ENCODE measurements around the gene AUTS2. TPM values are rescaled to one million over a fixed set of nuclear protein-coding genes. Genes with fewer than 3 reads are reported as not detected.

AUTS2 gene
- total RNA-seq, 4 donors from 2014 or later, result 29.8 to 114 (median 59.4) TPM

- TF ChIP-seq POLR2A (IDR thresholded peaks at IDR 0.05) (no peak), POLR2AphosphoS5 (IDR thresholded peaks at IDR 0.05) (no peak), EP300 (IDR thresholded peaks at IDR 0.05; ENCODE audit: low read depth) (no peak), CTCF (IDR thresholded peaks at IDR 0.05) (no peak)
- Histone ChIP-seq H3K4me1 (peaks cover 0 to 9% (median 2%) of the 10 kb centered on the region in 4 donors), H3K9me3 (no peaks in the 10 kb centered on the region), H3K27ac (no peak overlapping the region), H3K4me3 (no peak overlapping the region), H3K27me3 (no peaks in the 10 kb centered on the region), H3K36me3 (no peaks in the 10 kb centered on the region)
- 85 to 87% methylated on average over 6 of the region's 6 CpGs for WGBS, 2 donors (ENCODE audit: low coverage in 1 of 2)
- intact Hi-C loops (cut with DNase I; ENCODE audit: low total_unique reads), result no loop called here
- in situ Hi-C loops (cut with MboI; ENCODE audit: low pct_ligation_motif_present in 1 of 4, low pct_unique_long_range_greater_than_20kb in 1 of 4, low sequenced_read_pairs in 3 of 4), result no loop called here
- DNase-seq, result no peak
These were observed 862.3 kb downstream of the AUTS2 start for GRCh38 chr7:70460562-70460961.

- Histone ChIP-seq H3K27ac (no peak overlapping the region), H3K9me3 (no peaks in the 10 kb centered on the region), H3K27me3 (no peaks in the 10 kb centered on the region), H3K4me1 (peaks cover 0 to 17% (median 2%) of the 10 kb centered on the region in 4 donors), H3K4me3 (no peak overlapping the region), H3K36me3 (no peaks in the 10 kb centered on the region)
- 40 to 57% methylated on average over 1 to 5 of the region's 5 CpGs for WGBS, 2 donors (ENCODE audit: low coverage in 1 of 2)
- TF ChIP-seq CTCF (IDR thresholded peaks at IDR 0.05) (no peak), POLR2AphosphoS5 (IDR thresholded peaks at IDR 0.05) (no peak), EP300 (IDR thresholded peaks at IDR 0.05; ENCODE audit: low read depth) (no peak), POLR2A (IDR thresholded peaks at IDR 0.05) (no peak)
- DNase-seq, result no peak
- intact Hi-C loops (cut with DNase I; ENCODE audit: low total_unique reads), result no loop called here
- in situ Hi-C loops (cut with MboI; ENCODE audit: low pct_ligation_motif_present in 1 of 4, low pct_unique_long_range_greater_than_20kb in 1 of 4, low sequenced_read_pairs in 3 of 4), result no loop called here
These were observed 865.2 kb downstream of the AUTS2 start for GRCh38 chr7:70463352-70463938.

GRCh38 chr7:70466725-70467364, 868.6 kb downstream of the AUTS2 start:
- DNase-seq, result no peak
- in situ Hi-C loops (cut with MboI; ENCODE audit: low pct_ligation_motif_present in 1 of 4, low pct_unique_long_range_greater_than_20kb in 1 of 4, low sequenced_read_pairs in 3 of 4), result no loop called here
- intact Hi-C loops (cut with DNase I; ENCODE audit: low total_unique reads), result no loop called here
- Histone ChIP-seq H3K27me3 (no peaks in the 10 kb centered on the region), H3K27ac (no peak overlapping the region), H3K4me3 (no peak overlapping the region), H3K36me3 (no peaks in the 10 kb centered on the region), H3K4me1 (peaks cover 0 to 22% (median 2%) of the 10 kb centered on the region in 4 donors), H3K9me3 (no peaks in the 10 kb centered on the region)
- TF ChIP-seq EP300 (IDR thresholded peaks at IDR 0.05; ENCODE audit: low read depth) (no peak), POLR2AphosphoS5 (IDR thresholded peaks at IDR 0.05) (no peak), CTCF (IDR thresholded peaks at IDR 0.05) (no peak), POLR2A (IDR thresholded peaks at IDR 0.05) (no peak)
- 35 to 42% methylated on average over 5 of the region's 5 CpGs for WGBS, 2 donors (ENCODE audit: low coverage in 1 of 2)

- peak; percentile 32 for DNase-seq
- Histone ChIP-seq H3K27me3 (no peaks in the 10 kb centered on the region), H3K4me3 (no peak overlapping the region), H3K27ac (no peak overlapping the region), H3K4me1 (peaks cover 0 to 13% (median 0%) of the 10 kb centered on the region in 4 donors), H3K9me3 (no peaks in the 10 kb centered on the region), H3K36me3 (no peaks in the 10 kb centered on the region)
- in situ Hi-C loops (cut with MboI; ENCODE audit: low pct_ligation_motif_present in 1 of 4, low pct_unique_long_range_greater_than_20kb in 1 of 4, low sequenced_read_pairs in 3 of 4), result no loop called here
- intact Hi-C loops (cut with DNase I; ENCODE audit: low total_unique reads), result no loop called here
- TF ChIP-seq POLR2AphosphoS5 (IDR thresholded peaks at IDR 0.05) (no peak), EP300 (IDR thresholded peaks at IDR 0.05; ENCODE audit: low read depth) (no peak), CTCF (IDR thresholded peaks at IDR 0.05) (no peak), POLR2A (IDR thresholded peaks at IDR 0.05) (no peak)
- 45 to 75% methylated on average over 9 to 10 of the region's 10 CpGs for WGBS, 2 donors (ENCODE audit: low coverage in 1 of 2)
These were observed 872.5 kb downstream of the AUTS2 start for GRCh38 chr7:70470746-70471145.
